ENCODE results near the gene ZNF514. TPM values are rescaled to one million over a fixed set of nuclear protein-coding genes. Genes with fewer than 3 reads are reported as not detected.
A peak's percentile ranks its signal among the peaks of the same experiment; 100 is the strongest.

The ZNF514 gene
- total and polyA plus RNA-seq, 10 of the 15 experiments (the other 5 are each of a cell fraction or from before 2014, with no cell fraction given) = 5.1 to 8.7 (median 6.6) TPM

GRCh38 chr2:95166065-95166763, 6.6 kb upstream of the ZNF514 start (continued):
- TF ChIP-seq CUX1 (IDR thresholded peaks at IDR 0.05; ENCODE audit: insufficient replicate concordance, low read depth, low read length) (peak; percentile 20), CREB1 (IDR thresholded peaks at IDR 0.05; ENCODE audit: low read depth) (no peak), IKZF2 (IDR thresholded peaks at IDR 0.05) (peak in 1 of 2 experiments; percentile 21; a peak in 1 of 4 replicates), DPF2 (IDR thresholded peaks at IDR 0.05) (no peak), CHD4 (IDR thresholded peaks at IDR 0.05) (no peak), SPI1 (IDR thresholded peaks at IDR 0.05; ENCODE audit: borderline replicate concordance, insufficient read depth, low read depth, low read length) (no peak), TAF1 (IDR thresholded peaks at IDR 0.05; ENCODE audit: borderline replicate concordance, low read depth, low read length) (no peak), ETV6 (conservative IDR thresholded peaks at IDR 0.05 in 1 of 2, IDR thresholded peaks at IDR 0.05 in 1 of 2; ENCODE audit: borderline replicate concordance in 1 of 2, low read depth in 1 of 2) (no peak), BCL11A (IDR thresholded peaks at IDR 0.05; ENCODE audit: low read depth, low read length) (0 out of 2 replicates have a peak, but pooled peaks have one; percentile 1), IKZF1 (conservative IDR thresholded peaks at IDR 0.05) (no peak), TBL1XR1 (IDR thresholded peaks at IDR 0.05; ENCODE audit: low read depth, low read length) (no peak)
